Tibial nerve (tissue), 4 donors: Measurements from ENCODE around the gene SPTB. TPM values are rescaled to one million over a fixed set of nuclear protein-coding genes. Genes with fewer than 3 reads are reported as not detected.

Source experiments
- DNase-seq, 2 donors: peaks; one replicate each; pipeline ENCODE4 v3.0.0-alpha.2; 2019; ENCODE audit warnings: low spot score in 2 of 2
- H3K27ac ChIP-seq, 4 donors: fragments of 200-600 bp; sonication (generic) in 3 of 4; one replicate each; pipeline ENCODE4 v1.5.1; 2017 to 2019; ENCODE audit warnings: mild to moderate bottlenecking in 1 of 4
- H3K27me3 ChIP-seq, 2 donors: fragments of 200-600 bp; sonication (generic) in 1 of 2; one replicate each; pipeline versions ENCODE4 v1.5.1 to v1.6.0; 2017 to 2019
- H3K36me3 ChIP-seq, 3 donors: fragments of 200-600 bp; sonication (generic); one replicate each; pipeline ENCODE4 v1.5.1; 2018 to 2019
- H3K4me1 ChIP-seq, 4 donors: fragments of 200-600 bp; sonication (generic) in 3 of 4; one replicate each; pipeline ENCODE4 v1.5.1; 2017 to 2019
- H3K4me3 ChIP-seq, 4 donors: fragments of 200-600 bp; sonication (generic) in 3 of 4; one replicate each; pipeline ENCODE4 v1.5.1; 2017 to 2019; ENCODE audit warnings: mild to moderate bottlenecking in 1 of 4, moderate library complexity in 1 of 4
- H3K9me3 ChIP-seq, 4 donors: fragments of 200-600 bp; sonication (generic) in 3 of 4; one replicate each; pipeline ENCODE4 v1.5.1; 2017 to 2019
- EP300 ChIP-seq, 2 donors: sonication (generic); formaldehyde crosslinking; IDR thresholded peaks; one replicate each; pipeline ENCODE4 v1.6.1; 2017; ENCODE audit warnings: antibody characterized with exemption in 2 of 2, mild to moderate bottlenecking in 1 of 2
- POLR2A ChIP-seq, 2 donors: fragments of 450-650 bp; IDR thresholded peaks; one replicate each; pipeline ENCODE4 v1.6.1; 2017; ENCODE audit warnings: antibody characterized with exemption in 2 of 2, mild to moderate bottlenecking in 2 of 2, moderate library complexity in 2 of 2
- WGBS, 2 donors: methylation state at CpG; one replicate each; pipeline ENCODE4 v1.1.5; 2018; 5-methylcytosine and 5-hydroxymethylcytosine counted together
- total RNA-seq, 4 donors: library from RNA; depleted of rRNA; stranded (reverse); fragments of >200 nt; gene quantifications; one replicate each; pipeline ENCODE4 v1.1.0, GENCODE V29; 2016
- TF ChIP-seq, protein P1 (sequence below), 5 experiments: fragments of 200-600 bp in 3 of 5; fragments of 450-650 bp in 2 of 5; sonication (generic) in 3 of 5; IDR thresholded peaks; one replicate each; pipeline ENCODE4 v1.5.1; 2016 to 2019; ENCODE audit warnings: antibody characterized with exemption in 5 of 5, mild to moderate bottlenecking in 3 of 5, moderate library complexity in 2 of 5

SPTB gene
- total RNA-seq, 4 donors from 2014 or later: 4.5 to 12.6 (median 9.2) TPM

DNA sequence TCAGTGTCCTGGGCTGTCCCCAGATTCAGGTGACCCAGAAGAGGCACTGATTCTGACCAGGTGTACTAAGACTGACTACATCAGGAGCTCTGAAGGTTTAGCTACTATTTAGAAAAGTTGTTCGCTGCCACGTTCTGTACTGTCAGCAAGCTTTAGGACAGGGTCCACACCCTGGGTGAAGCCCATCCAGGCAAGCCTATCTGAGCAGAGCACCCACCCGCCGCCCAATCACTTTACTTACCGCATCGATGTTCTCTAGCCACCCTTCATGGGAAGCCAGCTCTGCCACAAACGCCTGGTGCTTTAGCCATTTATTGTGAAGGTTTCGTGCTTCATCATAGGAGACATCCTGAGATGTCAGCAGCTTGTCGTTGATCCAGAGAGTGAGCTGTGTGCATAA, 95.7 kb downstream of the SPTB start:
- H3K36me3 ChIP-seq: no peaks in the 10 kb centered on the region
- H3K9me3 ChIP-seq: no peaks in the 10 kb centered on the region
- DNase-seq: no peak
- H3K27ac ChIP-seq: no peak overlapping the region
- TF ChIP-seq, protein P1, sequence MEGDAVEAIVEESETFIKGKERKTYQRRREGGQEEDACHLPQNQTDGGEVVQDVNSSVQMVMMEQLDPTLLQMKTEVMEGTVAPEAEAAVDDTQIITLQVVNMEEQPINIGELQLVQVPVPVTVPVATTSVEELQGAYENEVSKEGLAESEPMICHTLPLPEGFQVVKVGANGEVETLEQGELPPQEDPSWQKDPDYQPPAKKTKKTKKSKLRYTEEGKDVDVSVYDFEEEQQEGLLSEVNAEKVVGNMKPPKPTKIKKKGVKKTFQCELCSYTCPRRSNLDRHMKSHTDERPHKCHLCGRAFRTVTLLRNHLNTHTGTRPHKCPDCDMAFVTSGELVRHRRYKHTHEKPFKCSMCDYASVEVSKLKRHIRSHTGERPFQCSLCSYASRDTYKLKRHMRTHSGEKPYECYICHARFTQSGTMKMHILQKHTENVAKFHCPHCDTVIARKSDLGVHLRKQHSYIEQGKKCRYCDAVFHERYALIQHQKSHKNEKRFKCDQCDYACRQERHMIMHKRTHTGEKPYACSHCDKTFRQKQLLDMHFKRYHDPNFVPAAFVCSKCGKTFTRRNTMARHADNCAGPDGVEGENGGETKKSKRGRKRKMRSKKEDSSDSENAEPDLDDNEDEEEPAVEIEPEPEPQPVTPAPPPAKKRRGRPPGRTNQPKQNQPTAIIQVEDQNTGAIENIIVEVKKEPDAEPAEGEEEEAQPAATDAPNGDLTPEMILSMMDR (IDR thresholded peaks at IDR 0.05): no peak
- TF ChIP-seq POLR2A (IDR thresholded peaks at IDR 0.05) (no peak), EP300 (IDR thresholded peaks at IDR 0.05) (no peak)
- H3K27me3 ChIP-seq: no peaks in the 10 kb centered on the region
- H3K4me3 ChIP-seq: no peak overlapping the region
- 97 to 98% methylated on average over 9 of the region's 9 CpGs for whole genome bisulfite sequencing, 2 donors
- H3K4me1 ChIP-seq: no peaks in the 10 kb centered on the region

DNA sequence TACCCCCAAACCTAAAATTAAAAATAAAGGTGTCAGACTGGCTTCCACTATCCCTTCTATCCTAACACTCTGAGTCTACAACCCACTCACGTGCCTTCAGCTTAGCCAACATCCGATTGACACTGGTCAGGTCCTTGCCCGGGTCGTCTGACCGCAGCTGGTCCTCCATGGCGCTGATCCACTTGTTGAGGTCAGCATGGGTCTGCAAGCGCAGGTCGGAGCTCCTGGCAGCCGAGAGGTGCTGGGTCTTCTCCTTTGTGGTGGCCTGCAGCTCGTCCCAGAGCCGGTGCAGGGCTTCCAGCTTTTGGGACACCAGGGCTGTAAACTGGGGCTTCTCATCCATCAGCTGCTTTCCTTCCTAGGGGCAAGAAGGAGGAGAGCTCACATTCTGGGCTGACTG, 97.5 kb downstream of the SPTB start:
- no peak overlapping the region for H3K27ac ChIP-seq
- H3K4me1 ChIP-seq: no peaks in the 10 kb centered on the region
- 81 to 93% methylated on average over 10 to 11 of the region's 11 CpGs for WGBS, 2 donors
- H3K27me3 ChIP-seq: no peaks in the 10 kb centered on the region
- no peak overlapping the region for H3K4me3 ChIP-seq
- no peak for DNase-seq
- no peaks in the 10 kb centered on the region for H3K9me3 ChIP-seq
- H3K36me3 ChIP-seq: no peaks in the 10 kb centered on the region
- TF ChIP-seq EP300 (IDR thresholded peaks at IDR 0.05): no peak
- no peak for TF ChIP-seq POLR2A (IDR thresholded peaks at IDR 0.05)
- TF ChIP-seq, protein P1 (IDR thresholded peaks at IDR 0.05): no peak

DNA sequence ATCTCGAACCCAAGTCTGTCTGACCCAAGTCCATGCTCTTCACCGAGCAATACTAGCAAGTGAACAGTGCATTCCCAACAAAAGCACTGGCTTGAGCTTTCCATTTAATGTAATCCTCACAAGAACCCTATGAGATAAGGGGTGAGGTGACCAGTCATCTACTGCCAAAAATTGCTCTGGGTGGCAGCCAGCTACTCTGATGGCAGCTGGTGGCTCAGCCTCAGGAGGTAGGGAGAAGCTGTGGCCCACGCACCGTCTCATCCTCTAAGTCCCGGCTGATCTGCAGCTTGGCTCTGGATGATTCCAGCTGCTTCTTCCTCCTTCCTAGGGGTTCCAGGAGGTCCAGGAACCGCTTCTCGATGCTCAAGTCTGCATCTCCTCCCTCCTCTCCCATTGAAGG, 100.2 kb downstream of the SPTB start:
- no peak for TF ChIP-seq POLR2A (IDR thresholded peaks at IDR 0.05)
- TF ChIP-seq, protein P1 (IDR thresholded peaks at IDR 0.05): no peak
- no peak for TF ChIP-seq EP300 (IDR thresholded peaks at IDR 0.05)
- H3K27ac ChIP-seq: no peak overlapping the region
- no peak for DNase-seq
- no peak overlapping the region for H3K4me3 ChIP-seq
- no peaks in the 10 kb centered on the region for H3K27me3 ChIP-seq
- H3K9me3 ChIP-seq: no peaks in the 10 kb centered on the region
- WGBS, 2 donors: 93 to 95% methylated on average over 7 of the region's 7 CpGs
- no peaks in the 10 kb centered on the region for H3K36me3 ChIP-seq
- H3K4me1 ChIP-seq: no peaks in the 10 kb centered on the region

DNA sequence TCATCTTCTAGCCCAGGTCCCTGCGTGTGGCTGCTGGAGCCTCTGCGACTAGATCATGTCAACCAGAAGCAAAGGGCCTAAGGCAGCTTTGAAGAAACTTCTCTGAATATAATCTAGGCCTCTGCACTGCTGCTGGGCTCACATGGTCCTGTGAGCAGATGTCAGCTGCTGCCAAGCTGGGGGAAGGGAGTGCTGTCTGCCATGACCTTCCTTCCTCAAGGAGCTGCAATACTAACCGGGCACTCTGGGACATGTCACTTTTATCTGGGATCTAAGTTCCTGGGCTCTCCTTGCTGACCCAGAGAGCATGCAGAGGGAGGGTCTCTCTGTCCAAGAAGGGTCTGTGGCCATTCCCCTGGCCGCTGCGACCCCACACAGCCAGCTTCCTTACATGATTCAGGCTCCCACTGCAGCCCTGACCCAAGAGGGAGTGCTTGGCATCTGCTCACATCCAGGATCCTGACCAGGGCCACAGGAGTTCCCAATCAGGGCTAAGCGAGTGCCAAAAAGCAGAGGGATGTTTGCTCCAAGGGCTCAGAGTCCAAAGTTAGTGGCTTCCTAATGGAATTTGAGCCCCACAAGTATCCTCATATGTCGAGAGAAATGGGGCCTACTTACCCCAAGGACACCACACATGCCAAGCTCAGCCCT, 101.5 kb downstream of the SPTB start:
- WGBS, 2 donors: 72 to 73% methylated on average over 7 of the region's 7 CpGs
- Histone ChIP-seq H3K27ac (no peak overlapping the region), H3K36me3 (no peaks in the 10 kb centered on the region), H3K9me3 (no peaks in the 10 kb centered on the region), H3K4me1 (no peaks in the 10 kb centered on the region), H3K27me3 (no peaks in the 10 kb centered on the region), H3K4me3 (no peak overlapping the region)
- DNase-seq: no peak
- TF ChIP-seq, protein P1 (IDR thresholded peaks at IDR 0.05): no peak
- TF ChIP-seq EP300 (IDR thresholded peaks at IDR 0.05): no peak
- TF ChIP-seq POLR2A (IDR thresholded peaks at IDR 0.05): no peak

DNA sequence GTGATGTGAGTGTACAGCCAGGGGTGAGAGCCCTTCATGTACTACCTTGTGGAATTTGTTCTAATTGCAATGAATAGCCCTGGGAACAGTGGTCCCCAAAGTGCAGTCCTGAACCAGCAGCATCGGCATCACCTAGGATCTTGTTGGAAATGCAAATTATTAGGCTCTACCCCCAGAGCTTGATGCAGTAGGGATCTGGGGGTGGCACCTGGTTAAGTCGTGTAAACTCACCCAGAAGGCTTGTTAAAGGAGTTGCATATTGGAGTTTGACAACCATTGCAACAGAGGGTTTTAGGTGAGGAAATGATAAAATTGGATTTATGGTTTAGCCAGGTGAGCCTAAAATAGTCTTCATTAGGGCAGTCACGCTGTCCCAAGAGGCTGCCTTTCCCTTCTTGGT, 102.2 kb downstream of the SPTB start:
- no peak overlapping the region for H3K4me3 ChIP-seq
- TF ChIP-seq POLR2A (IDR thresholded peaks at IDR 0.05) (no peak), EP300 (IDR thresholded peaks at IDR 0.05) (no peak)
- TF ChIP-seq, protein P1 (IDR thresholded peaks at IDR 0.05): no peak
- H3K27ac ChIP-seq: no peak overlapping the region
- H3K4me1 ChIP-seq: no peaks in the 10 kb centered on the region
- H3K27me3 ChIP-seq: no peaks in the 10 kb centered on the region
- 72% methylated on average over 3 of the region's 3 CpGs for WGBS, 2 donors
- H3K36me3 ChIP-seq: no peaks in the 10 kb centered on the region
- H3K9me3 ChIP-seq: no peaks in the 10 kb centered on the region
- no peak for DNase-seq
